CD4-positive, alpha-beta memory T cell (primary cell): Measurements from ENCODE around the gene CTSV. TPM values are rescaled to one million over a fixed set of nuclear protein-coding genes. Genes with fewer than 3 reads are reported as not detected.
"Not testable (repeated sequence)": the region's sequence is repeated elsewhere in the genome, so short reads cannot be mapped to it uniquely, and the experiment has no call there.

Source experiments
- CTCF ChIA-PET: fragments of 350-600 bp; sonication (Branson Sonifier 250); formaldehyde crosslinking; loops from one replicate; lab custom pipeline; 2021; ENCODE audit warnings: inconsistent platforms; ENCODE audit not compliant: partially characterized antibody; lab: Charles Lee
- POLR2A ChIA-PET: fragments of 350-600 bp; sonication (Branson Sonifier 250); formaldehyde crosslinking; loops from one replicate; lab custom pipeline; 2021; ENCODE audit not compliant: partially characterized antibody; lab: Charles Lee
- DNase-seq, 5 donors: peaks; one replicate each; pipeline versions ENCODE4 v3.0.0 to v3.0.0-alpha.2; 2020 to 2022; ENCODE audit warnings: mixed read lengths in 1 of 5
- H3K27ac ChIP-seq: one replicate; pipeline ENCODE4 v1.7.0; 2013; ENCODE audit warnings: low read depth, low read length
- H3K27me3 ChIP-seq: 2 replicates; pipeline ENCODE4 v1.7.0; 2013; ENCODE audit warnings: mild to moderate bottlenecking, low read length, moderate library complexity; ENCODE audit not compliant: insufficient read depth
- H3K36me3 ChIP-seq: 2 replicates; pipeline ENCODE4 v1.7.0; 2013; ENCODE audit warnings: mild to moderate bottlenecking, low read length, moderate library complexity; ENCODE audit not compliant: insufficient read depth
- H3K4me1 ChIP-seq: 2 replicates; pipeline ENCODE4 v1.7.0; 2013; ENCODE audit warnings: mild to moderate bottlenecking, low read length, moderate library complexity; ENCODE audit not compliant: insufficient read depth
- H3K4me3 ChIP-seq, 2 donors: one replicate each; pipeline ENCODE4 v1.7.0; 2013; ENCODE audit warnings: low read length in 2 of 2, mild to moderate bottlenecking in 1 of 2
- H3K9me3 ChIP-seq, 2 donors: one replicate each; pipeline ENCODE4 v1.7.0; 2013; ENCODE audit warnings: low read length in 2 of 2, control low read depth in 1 of 2; ENCODE audit not compliant: control insufficient read depth in 1 of 2
- H3K27ac Mint-ChIP-seq, 7 donors: one replicate each; pipeline ENCODE4 v1.8.0; 2020 to 2021; ENCODE audit warnings: mixed read lengths in 7 of 7, mild to moderate bottlenecking in 6 of 7, inconsistent platforms in 3 of 7, moderate library complexity in 3 of 7
- H3K27me3 Mint-ChIP-seq, 2 donors: one replicate each; pipeline ENCODE4 v1.8.0; 2020 to 2021; ENCODE audit warnings: mixed read lengths in 2 of 2
- H3K36me3 Mint-ChIP-seq, 2 donors: one replicate each; pipeline ENCODE4 v1.8.0; 2020 to 2021; ENCODE audit warnings: mixed read lengths in 2 of 2, inconsistent platforms in 1 of 2, mild to moderate bottlenecking in 1 of 2
- H3K4me1 Mint-ChIP-seq, 4 donors: one replicate each; pipeline ENCODE4 v1.8.0; 2020 to 2021; ENCODE audit warnings: mixed read lengths in 4 of 4, mild to moderate bottlenecking in 1 of 4
- H3K4me3 Mint-ChIP-seq, 8 donors: one replicate each; pipeline ENCODE4 v1.8.0; 2020 to 2021; ENCODE audit warnings: mixed read lengths in 8 of 8, mild to moderate bottlenecking in 7 of 8, moderate library complexity in 6 of 8, inconsistent platforms in 3 of 8
- H3K9me3 Mint-ChIP-seq, 8 donors: one replicate each; pipeline ENCODE4 v1.8.0; 2020 to 2021; ENCODE audit warnings: mixed read lengths in 8 of 8, mild to moderate bottlenecking in 5 of 8, inconsistent platforms in 3 of 8, moderate library complexity in 1 of 8
- intact Hi-C: fragments of 100-400 bp; cut with micrococcal nuclease; formaldehyde crosslinking; loops from one replicate; pipeline ENCODE4 v1.15.1; 2023
- polyA plus RNA-seq, 2 donors: library from polyadenylated mRNA; unstranded; fragments of 300-500 nt; fragmentation: Illumina TruSeq; gene quantifications; one replicate each; pipeline ENCODE4 v1.2.3, GENCODE V29; 2021
- total RNA-seq, 2 experiments: library from RNA; stranded (reverse); gene quantifications; one replicate each; pipeline ENCODE4 v1.2.3, GENCODE V29; 2021

The CTSV gene
- total and polyA plus RNA-seq, 4 experiments from 2014 or later: not detected

DNA sequence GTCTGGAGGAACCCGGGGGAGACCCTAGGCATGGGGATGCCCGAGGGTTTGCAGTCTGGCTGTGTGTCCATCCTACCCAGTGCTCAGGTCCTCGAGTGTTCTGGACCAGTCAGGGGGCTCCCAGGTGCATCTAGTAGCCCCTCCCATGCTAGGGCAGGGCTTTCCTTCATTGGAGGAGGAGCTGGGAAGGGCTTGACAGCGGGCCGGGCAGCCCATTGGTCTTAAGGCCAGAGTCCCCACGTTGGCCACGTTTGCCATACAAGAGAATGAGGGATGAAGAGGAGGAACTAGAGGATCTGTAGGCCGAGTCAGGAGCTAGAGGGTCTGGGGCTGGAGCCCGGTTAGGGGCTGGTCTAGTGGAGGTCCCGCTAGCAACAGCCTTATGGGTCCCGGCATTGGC lies 37.3 kb upstream of the CTSV start:
- Histone ChIP-seq H3K4me1 (no peaks in the 10 kb centered on the region), H3K36me3 (no peaks in the 10 kb centered on the region), H3K27ac (no peak overlapping the region), H3K9me3 (no peaks in the 10 kb centered on the region), H3K27me3 (no peaks in the 10 kb centered on the region), H3K4me3 (no peak overlapping the region)
- Mint-ChIP-seq H3K4me3 (no peak overlapping the region), H3K27ac (no peak overlapping the region), H3K27me3 (peaks cover 34 to 35% of the 10 kb centered on the region in 2 donors), H3K4me1 (peaks cover 0 to 5% (median 0%) of the 10 kb centered on the region in 4 donors), H3K9me3 (no peaks in the 10 kb centered on the region), H3K36me3 (no peaks in the 10 kb centered on the region)
- CTCF ChIA-PET: no interaction called here
- intact Hi-C loops: no loop called here
- POLR2A ChIA-PET: no interaction called here
- DNase-seq: no peak

GRCh38 chr9:97075289-97075985 lies 36.5 kb upstream of the CTSV start:
- Histone ChIP-seq H3K27me3 (no peaks in the 10 kb centered on the region), H3K9me3 (no peaks in the 10 kb centered on the region), H3K4me3 (no peak overlapping the region), H3K4me1 (no peaks in the 10 kb centered on the region), H3K36me3 (no peaks in the 10 kb centered on the region), H3K27ac (no peak overlapping the region)
- Mint-ChIP-seq H3K9me3 (no peaks in the 10 kb centered on the region), H3K4me3 (no peak overlapping the region), H3K27me3 (peaks cover 32 to 34% of the 10 kb centered on the region in 2 donors), H3K27ac (no peak overlapping the region), H3K4me1 (peaks cover 0 to 5% (median 0%) of the 10 kb centered on the region in 4 donors), H3K36me3 (no peaks in the 10 kb centered on the region)
- intact Hi-C loops: no loop called here
- POLR2A ChIA-PET: no interaction called here
- no peak for DNase-seq
- CTCF ChIA-PET: no interaction called here

- DNase-seq: no peak
- Mint-ChIP-seq H3K4me1 (peaks cover 0 to 5% (median 0%) of the 10 kb centered on the region in 4 donors), H3K27me3 (peaks cover 24 to 27% of the 10 kb centered on the region in 2 donors), H3K36me3 (no peaks in the 10 kb centered on the region), H3K9me3 (no peaks in the 10 kb centered on the region), H3K27ac (no peak overlapping the region), H3K4me3 (no peak overlapping the region)
- POLR2A ChIA-PET: no interaction called here
- H3K9me3 ChIP-seq: no peaks in the 10 kb centered on the region
- intact Hi-C loops: no loop called here
- H3K27me3 ChIP-seq: no peaks in the 10 kb centered on the region
- H3K27ac ChIP-seq: no peak overlapping the region
- no peaks in the 10 kb centered on the region for H3K36me3 ChIP-seq
- H3K4me3 ChIP-seq: no peak overlapping the region
- CTCF ChIA-PET: no interaction called here
- H3K4me1 ChIP-seq: no peaks in the 10 kb centered on the region
Observed at GRCh38 chr9:97073506-97073905, 34.6 kb upstream of the CTSV start.

DNA sequence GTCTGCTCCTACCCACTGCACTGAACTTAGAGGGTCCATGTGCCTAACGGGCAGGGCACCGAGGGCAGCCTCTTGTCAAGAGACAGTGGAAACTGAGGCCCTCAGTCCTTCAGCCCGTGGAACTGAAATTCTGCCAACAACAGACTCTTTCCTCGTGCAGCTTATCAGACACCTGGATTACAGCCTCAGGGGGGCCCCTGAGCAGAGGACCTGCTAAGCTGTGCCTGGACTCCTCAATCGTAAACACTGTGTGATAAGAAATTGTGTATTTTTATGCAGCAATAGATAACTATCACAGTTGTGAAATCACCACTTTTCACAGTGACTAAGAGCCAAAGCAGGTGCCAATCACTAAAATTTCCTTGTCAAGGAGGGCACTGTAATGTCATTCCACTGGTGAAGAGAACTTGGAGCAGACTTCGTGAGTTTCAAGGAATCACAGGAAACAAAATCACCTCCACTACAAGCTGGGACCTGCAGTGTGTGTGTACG lies 33.4 kb upstream of the CTSV start:
- H3K4me3 ChIP-seq: no peak overlapping the region
- H3K27ac ChIP-seq: no peak overlapping the region
- no peak for DNase-seq
- no peaks in the 10 kb centered on the region for H3K27me3 ChIP-seq
- intact Hi-C loops: no loop called here
- ChIA-PET POLR2A (no interaction called here), CTCF (no interaction called here)
- H3K4me1 ChIP-seq: no peaks in the 10 kb centered on the region
- Mint-ChIP-seq H3K27me3 (peaks cover 22 to 32% of the 10 kb centered on the region in 2 donors), H3K9me3 (no peaks in the 10 kb centered on the region), H3K4me3 (no peak overlapping the region), H3K4me1 (peaks cover 0 to 5% (median 0%) of the 10 kb centered on the region in 4 donors), H3K36me3 (no peaks in the 10 kb centered on the region), H3K27ac (no peak overlapping the region)
- H3K36me3 ChIP-seq: no peaks in the 10 kb centered on the region
- H3K9me3 ChIP-seq: no peaks in the 10 kb centered on the region

- DNase-seq, CTCF ChIA-PET, intact Hi-C loops: not testable (repeated sequence)
Observed at GRCh38 chr9:97070325-97070724, 31.4 kb upstream of the CTSV start.

GRCh38 chr9:97067490-97067889 lies 28.5 kb upstream of the CTSV start:
- H3K9me3 Mint-ChIP-seq: peaks cover 0 to 11% (median 7%) of the 10 kb centered on the region in 8 donors
- Histone ChIP-seq H3K4me3 (no peak overlapping the region), H3K9me3 (no peaks in the 10 kb centered on the region), H3K27me3 (no peaks in the 10 kb centered on the region), H3K4me1 (no peaks in the 10 kb centered on the region), H3K36me3 (no peaks in the 10 kb centered on the region), H3K27ac (no peak overlapping the region)
- H3K27ac Mint-ChIP-seq: no peak overlapping the region
- H3K27me3 Mint-ChIP-seq: peaks cover 9 to 20% of the 10 kb centered on the region in 2 donors
- POLR2A ChIA-PET: no interaction called here
- no peaks in the 10 kb centered on the region for H3K36me3 Mint-ChIP-seq
- DNase-seq: no peak
- no peaks in the 10 kb centered on the region for H3K4me1 Mint-ChIP-seq
- intact Hi-C loops: no loop called here
- no peak overlapping the region for H3K4me3 Mint-ChIP-seq
- CTCF ChIA-PET: no interaction called here

More at GRCh38 chr9:97070325-97070724, 31.4 kb upstream of the CTSV start:
- H3K9me3 ChIP-seq, H3K36me3 Mint-ChIP-seq, H3K4me3 Mint-ChIP-seq, POLR2A ChIA-PET, H3K9me3 Mint-ChIP-seq, H3K27me3 ChIP-seq, H3K36me3 ChIP-seq, H3K27ac ChIP-seq, H3K4me1 Mint-ChIP-seq, H3K27ac Mint-ChIP-seq, H3K4me3 ChIP-seq, H3K4me1 ChIP-seq: not testable (repeated sequence)
- peaks cover 15 to 31% of the 10 kb centered on the region in 2 donors for H3K27me3 Mint-ChIP-seq

DNA sequence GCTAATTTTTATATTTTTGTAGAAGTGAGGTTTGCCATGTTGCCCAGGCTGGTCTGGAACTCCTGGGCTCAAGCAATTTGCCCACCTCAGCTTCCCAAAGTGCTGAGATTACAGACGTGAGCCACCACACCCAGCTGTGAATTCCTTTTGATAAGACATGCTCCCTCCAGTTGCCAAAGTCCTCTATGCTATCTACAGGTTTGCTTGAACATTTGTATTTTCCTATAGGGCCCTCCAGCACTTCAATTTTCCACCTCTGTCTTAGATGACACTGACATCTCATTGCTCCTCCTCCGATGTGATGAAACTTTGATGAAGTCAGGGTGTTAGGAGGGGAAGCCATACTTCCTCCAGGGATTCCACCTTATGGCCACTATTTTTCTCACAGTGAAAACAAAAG lies 25.2 kb upstream of the CTSV start:
- Mint-ChIP-seq H3K27ac (peak overlapping the region in 1 of 7 donors; percentile 37), H3K9me3 (peaks cover 0 to 11% (median 7%) of the 10 kb centered on the region in 8 donors), H3K27me3 (peaks cover 8 to 23% of the 10 kb centered on the region in 2 donors), H3K4me3 (no peak overlapping the region), H3K4me1 (no peaks in the 10 kb centered on the region), H3K36me3 (no peaks in the 10 kb centered on the region)
- H3K27me3 ChIP-seq: no peaks in the 10 kb centered on the region
- no peaks in the 10 kb centered on the region for H3K9me3 ChIP-seq
- intact Hi-C loops: no loop called here
- H3K36me3 ChIP-seq: no peaks in the 10 kb centered on the region
- H3K4me3 ChIP-seq: no peak overlapping the region
- H3K4me1 ChIP-seq: no peaks in the 10 kb centered on the region
- DNase-seq: no peak
- POLR2A ChIA-PET: no interaction called here
- CTCF ChIA-PET: no interaction called here
- no peak overlapping the region for H3K27ac ChIP-seq
